ENCODE measurements around the gene PKN2. TPM values are rescaled to one million over a fixed set of nuclear protein-coding genes. Genes with fewer than 3 reads are reported as not detected.
A peak's percentile ranks its signal among the peaks of the same experiment; 100 is the strongest.

The PKN2 gene
- total and polyA plus RNA-seq, 8 donors = 41.7 to 127 (median 115) TPM

GRCh38 chr1:88779880-88780279 lies 95.8 kb downstream of the PKN2 start:
- DNase-seq (no peak), ATAC-seq (no peak)
- intact Hi-C loops (cut with DNase I) = no loop called here
- H3K27ac ChIP-seq = no peak overlapping the region
- peaks cover 0 to 47% of the 10 kb centered on the region in 2 donors for H3K36me3 ChIP-seq
- no peak for TF ChIP-seq CTCF (IDR thresholded peaks at IDR 0.05)
- no peak overlapping the region for H3K4me3 ChIP-seq
- H3K4me1 ChIP-seq = no peaks in the 10 kb centered on the region
- H3K9me3 ChIP-seq = no peaks in the 10 kb centered on the region
- H3K27me3 ChIP-seq = no peaks in the 10 kb centered on the region

GRCh38 chr1:88780485-88780884 lies 96.4 kb downstream of the PKN2 start:
- ATAC-seq (no peak), DNase-seq (no peak)
- no peak overlapping the region for H3K27ac ChIP-seq
- H3K27me3 ChIP-seq = no peaks in the 10 kb centered on the region
- H3K4me3 ChIP-seq = no peak overlapping the region
- TF ChIP-seq CTCF (IDR thresholded peaks at IDR 0.05) = no peak
- peaks cover 0 to 47% of the 10 kb centered on the region in 2 donors for H3K36me3 ChIP-seq
- intact Hi-C loops (cut with DNase I) = no loop called here
- no peaks in the 10 kb centered on the region for H3K4me1 ChIP-seq
- H3K9me3 ChIP-seq = no peaks in the 10 kb centered on the region

- TF ChIP-seq CTCF (IDR thresholded peaks at IDR 0.05) = no peak
- peak; percentile 18 for ATAC-seq
Measured at GRCh38 chr1:88783145-88783544, 99.1 kb downstream of the PKN2 start.

GRCh38 chr1:88784551-88784950 lies 100.5 kb downstream of the PKN2 start:
- ATAC-seq (no peak), DNase-seq (no peak)
- Histone ChIP-seq H3K9me3 (no peaks in the 10 kb centered on the region), H3K27ac (no peak overlapping the region), H3K4me3 (no peak overlapping the region), H3K36me3 (peaks cover 0 to 44% of the 10 kb centered on the region in 2 donors), H3K27me3 (no peaks in the 10 kb centered on the region), H3K4me1 (no peaks in the 10 kb centered on the region)
- TF ChIP-seq CTCF (IDR thresholded peaks at IDR 0.05) = no peak
- intact Hi-C loops (cut with DNase I) = no loop called here

More at GRCh38 chr1:88783145-88783544, 99.1 kb downstream of the PKN2 start:
- H3K36me3 ChIP-seq = peaks cover 0 to 44% of the 10 kb centered on the region in 2 donors
- intact Hi-C loops (cut with DNase I) = no loop called here
- H3K9me3 ChIP-seq = no peaks in the 10 kb centered on the region
- H3K27ac ChIP-seq = no peak overlapping the region
- H3K4me1 ChIP-seq = no peaks in the 10 kb centered on the region
- no peak overlapping the region for H3K4me3 ChIP-seq
- H3K27me3 ChIP-seq = no peaks in the 10 kb centered on the region
- DNase-seq = no peak

- Histone ChIP-seq H3K27ac (no peak overlapping the region), H3K4me1 (no peaks in the 10 kb centered on the region), H3K4me3 (no peak overlapping the region), H3K36me3 (peaks cover 0 to 51% of the 10 kb centered on the region in 2 donors), H3K9me3 (no peaks in the 10 kb centered on the region), H3K27me3 (no peaks in the 10 kb centered on the region)
- DNase-seq (no peak), ATAC-seq (no peak)
- intact Hi-C loops (cut with DNase I) = no loop called here
- no peak for TF ChIP-seq CTCF (IDR thresholded peaks at IDR 0.05)
Measured at GRCh38 chr1:88787023-88787903, 103.2 kb downstream of the PKN2 start.
